HK-2 (cell line): ENCODE data around the gene RTF1.

Experiments used
- DNase-seq: peaks from one replicate; pipeline ENCODE4 v3.0.0-alpha.2; 2018; ENCODE audit not compliant: unreplicated experiment

Gene RTF1

GRCh38 chr15:41504751-41505492 lies 88.0 kb downstream of the RTF1 start:
- DNase-seq = no peak

GRCh38 chr15:41505776-41506175 lies 88.9 kb downstream of the RTF1 start:
- DNase-seq = no peak

- DNase-seq = no peak
Observed at GRCh38 chr15:41506796-41507341, 90.0 kb downstream of the RTF1 start.

- DNase-seq = no peak
Observed at GRCh38 chr15:41507820-41508290, 91.0 kb downstream of the RTF1 start.

- DNase-seq = no peak
Observed at GRCh38 chr15:41510728-41511127, 93.8 kb downstream of the RTF1 start.

- DNase-seq = no peak
Observed at GRCh38 chr15:41511331-41511898, 94.5 kb downstream of the RTF1 start.

GRCh38 chr15:41511899-41512369 lies 95.0 kb downstream of the RTF1 start:
- no peak for DNase-seq

- DNase-seq = no peak
Observed at GRCh38 chr15:41512512-41512939, 95.6 kb downstream of the RTF1 start.

GRCh38 chr15:41512940-41513505 lies 96.1 kb downstream of the RTF1 start:
- no peak for DNase-seq

GRCh38 chr15:41513506-41514227 lies 96.8 kb downstream of the RTF1 start, which contains the start of gene LTK:
Gene LTK, minus strand, starts transcription at chr15:41513827. Its CDS starts 118 bp downstream, at chr15:41513709.
- no peak for DNase-seq

GRCh38 chr15:41517895-41518449 lies 101.1 kb downstream of the RTF1 start:
- no peak for DNase-seq

GRCh38 chr15:41520636-41521035 lies 103.7 kb downstream of the RTF1 start:
- DNase-seq = no peak

- no peak for DNase-seq
Observed at GRCh38 chr15:41521614-41522013, 104.7 kb downstream of the RTF1 start.

GRCh38 chr15:41523097-41523496 lies 106.2 kb downstream of the RTF1 start:
- DNase-seq = peak; percentile 24

- no peak for DNase-seq
Observed at GRCh38 chr15:41530363-41530956, 113.6 kb downstream of the RTF1 start.
